ENCODE data around the gene LHX6. TPM values are rescaled to one million over a fixed set of nuclear protein-coding genes. Genes with fewer than 3 reads are reported as not detected.

Gene LHX6
- total RNA-seq, 1 experiment from 2014 or later: 0.62 TPM

DNA sequence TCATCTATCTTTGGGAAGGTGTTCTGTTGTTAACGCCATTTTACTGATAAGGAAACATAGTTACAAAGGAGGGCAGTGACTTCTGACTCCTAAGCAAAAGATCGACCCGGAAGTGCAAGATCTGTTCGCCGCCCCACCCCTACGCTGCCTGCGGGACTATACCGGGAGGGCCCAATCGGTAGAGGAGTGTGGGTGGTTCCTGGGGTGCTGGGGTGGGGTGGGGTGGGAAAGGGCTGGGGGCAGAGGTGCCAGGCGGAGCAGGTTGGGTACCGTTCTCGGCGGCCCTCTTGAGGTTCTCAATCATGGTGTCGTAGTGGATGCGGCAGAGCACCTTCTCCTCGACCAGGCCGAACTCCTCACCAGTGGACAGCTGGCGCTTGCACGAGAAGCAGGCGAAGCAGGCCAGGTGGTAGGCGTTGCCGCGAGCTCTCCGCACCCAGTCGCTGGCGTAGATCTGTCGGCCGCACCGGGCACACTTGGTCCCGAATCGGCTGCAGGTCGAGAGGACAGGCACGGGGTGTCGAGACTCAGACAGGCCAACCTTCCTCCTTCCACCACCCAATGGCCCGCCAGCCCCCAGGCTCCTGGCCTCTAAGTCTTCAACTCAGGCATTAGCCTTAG, 11.8 kb downstream of the LHX6 start:
- ATAC-seq: no peak
- ChIA-PET CTCF (no interaction called here), POLR2A (no interaction called here)
- Histone ChIP-seq H3K4me3 (ENCODE audit: low read depth in 2 of 2, low read length in 2 of 2) (no peak overlapping the region), H3K27ac (ENCODE audit: low read length) (no peak overlapping the region), H3K4me1 (ENCODE audit: control insufficient read depth, insufficient read depth, low read length) (no peaks in the 10 kb centered on the region), H3K36me3 (ENCODE audit: control insufficient read depth, insufficient read depth, low read length) (no peaks in the 10 kb centered on the region), H3K27me3 (ENCODE audit: control insufficient read depth, insufficient read depth, low read length) (no peaks in the 10 kb centered on the region), H3K9me3 (ENCODE audit: control insufficient read depth, insufficient read depth, low read depth, low read length) (no peaks in the 10 kb centered on the region)
- intact Hi-C loops (cut with micrococcal nuclease; ENCODE audit: unreplicated experiment) (no loop called here), in situ Hi-C loops (cut with HindIII; ENCODE audit: low pct_unique_long_range_greater_than_20kb, low sequenced_read_pairs) (no loop called here)
- no peak for TF ChIP-seq TCF7L2 (IDR thresholded peaks at IDR 0.05; ENCODE audit: low read depth, low read length)
- TF ChIP-seq SIN3A (IDR thresholded peaks at IDR 0.05; ENCODE audit: borderline replicate concordance, insufficient read depth, low read depth, low read length): no peak
- TF ChIP-seq, protein P1, sequence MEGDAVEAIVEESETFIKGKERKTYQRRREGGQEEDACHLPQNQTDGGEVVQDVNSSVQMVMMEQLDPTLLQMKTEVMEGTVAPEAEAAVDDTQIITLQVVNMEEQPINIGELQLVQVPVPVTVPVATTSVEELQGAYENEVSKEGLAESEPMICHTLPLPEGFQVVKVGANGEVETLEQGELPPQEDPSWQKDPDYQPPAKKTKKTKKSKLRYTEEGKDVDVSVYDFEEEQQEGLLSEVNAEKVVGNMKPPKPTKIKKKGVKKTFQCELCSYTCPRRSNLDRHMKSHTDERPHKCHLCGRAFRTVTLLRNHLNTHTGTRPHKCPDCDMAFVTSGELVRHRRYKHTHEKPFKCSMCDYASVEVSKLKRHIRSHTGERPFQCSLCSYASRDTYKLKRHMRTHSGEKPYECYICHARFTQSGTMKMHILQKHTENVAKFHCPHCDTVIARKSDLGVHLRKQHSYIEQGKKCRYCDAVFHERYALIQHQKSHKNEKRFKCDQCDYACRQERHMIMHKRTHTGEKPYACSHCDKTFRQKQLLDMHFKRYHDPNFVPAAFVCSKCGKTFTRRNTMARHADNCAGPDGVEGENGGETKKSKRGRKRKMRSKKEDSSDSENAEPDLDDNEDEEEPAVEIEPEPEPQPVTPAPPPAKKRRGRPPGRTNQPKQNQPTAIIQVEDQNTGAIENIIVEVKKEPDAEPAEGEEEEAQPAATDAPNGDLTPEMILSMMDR (IDR thresholded peaks at IDR 0.05): no peak
- TF ChIP-seq, protein P2, sequence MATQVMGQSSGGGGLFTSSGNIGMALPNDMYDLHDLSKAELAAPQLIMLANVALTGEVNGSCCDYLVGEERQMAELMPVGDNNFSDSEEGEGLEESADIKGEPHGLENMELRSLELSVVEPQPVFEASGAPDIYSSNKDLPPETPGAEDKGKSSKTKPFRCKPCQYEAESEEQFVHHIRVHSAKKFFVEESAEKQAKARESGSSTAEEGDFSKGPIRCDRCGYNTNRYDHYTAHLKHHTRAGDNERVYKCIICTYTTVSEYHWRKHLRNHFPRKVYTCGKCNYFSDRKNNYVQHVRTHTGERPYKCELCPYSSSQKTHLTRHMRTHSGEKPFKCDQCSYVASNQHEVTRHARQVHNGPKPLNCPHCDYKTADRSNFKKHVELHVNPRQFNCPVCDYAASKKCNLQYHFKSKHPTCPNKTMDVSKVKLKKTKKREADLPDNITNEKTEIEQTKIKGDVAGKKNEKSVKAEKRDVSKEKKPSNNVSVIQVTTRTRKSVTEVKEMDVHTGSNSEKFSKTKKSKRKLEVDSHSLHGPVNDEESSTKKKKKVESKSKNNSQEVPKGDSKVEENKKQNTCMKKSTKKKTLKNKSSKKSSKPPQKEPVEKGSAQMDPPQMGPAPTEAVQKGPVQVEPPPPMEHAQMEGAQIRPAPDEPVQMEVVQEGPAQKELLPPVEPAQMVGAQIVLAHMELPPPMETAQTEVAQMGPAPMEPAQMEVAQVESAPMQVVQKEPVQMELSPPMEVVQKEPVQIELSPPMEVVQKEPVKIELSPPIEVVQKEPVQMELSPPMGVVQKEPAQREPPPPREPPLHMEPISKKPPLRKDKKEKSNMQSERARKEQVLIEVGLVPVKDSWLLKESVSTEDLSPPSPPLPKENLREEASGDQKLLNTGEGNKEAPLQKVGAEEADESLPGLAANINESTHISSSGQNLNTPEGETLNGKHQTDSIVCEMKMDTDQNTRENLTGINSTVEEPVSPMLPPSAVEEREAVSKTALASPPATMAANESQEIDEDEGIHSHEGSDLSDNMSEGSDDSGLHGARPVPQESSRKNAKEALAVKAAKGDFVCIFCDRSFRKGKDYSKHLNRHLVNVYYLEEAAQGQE (IDR thresholded peaks at IDR 0.05; ENCODE audit: insufficient read depth in 1 of 2, low read depth in 2 of 2, low read length in 1 of 2): no peak
- TF ChIP-seq POLR2AphosphoS5 (IDR thresholded peaks at IDR 0.05; ENCODE audit: low read depth, low read length): no peak
- DNase-seq (ENCODE audit: low read depth, low spot score): no peak
- no TSS peak for BruUV-seq (replicated peaks)

DNA sequence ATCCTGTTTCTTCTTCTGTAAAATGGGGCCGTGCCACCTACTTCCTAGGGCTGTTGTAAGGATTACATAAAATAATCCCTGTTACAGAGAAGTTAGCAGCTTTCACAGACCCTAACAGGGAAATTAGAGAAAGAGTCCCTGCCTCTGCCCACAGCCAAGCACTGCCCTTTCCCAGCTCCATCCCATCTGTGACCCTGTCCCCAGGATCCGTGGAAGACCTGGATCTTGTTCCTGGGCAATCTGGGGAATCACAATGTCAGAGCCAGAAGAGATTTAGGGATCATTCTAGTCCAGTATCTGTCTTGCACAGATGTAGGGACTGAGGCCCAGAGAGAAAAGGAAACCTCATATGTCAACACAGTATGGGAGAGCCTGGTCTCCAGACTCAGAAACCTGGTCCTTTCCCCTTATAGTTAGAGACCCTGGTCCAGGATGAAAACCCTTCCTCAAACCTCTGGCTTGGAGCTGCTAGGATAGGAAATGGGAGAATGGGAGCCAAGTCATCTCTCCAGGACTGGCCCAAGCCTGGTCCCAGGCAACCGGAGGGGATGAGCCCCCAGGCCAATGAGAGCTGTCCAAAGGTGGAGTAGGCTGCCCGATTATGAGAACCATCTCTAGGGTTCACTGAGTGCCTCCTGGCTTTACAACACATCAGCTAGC, 12.5 kb downstream of the LHX6 start:
- ChIA-PET POLR2A (no interaction called here), CTCF (no interaction called here)
- H3K9me3 ChIP-seq (ENCODE audit: control insufficient read depth, insufficient read depth, low read depth, low read length): no peaks in the 10 kb centered on the region
- no peaks in the 10 kb centered on the region for H3K36me3 ChIP-seq (ENCODE audit: control insufficient read depth, insufficient read depth, low read length)
- in situ Hi-C loops (cut with HindIII; ENCODE audit: low pct_unique_long_range_greater_than_20kb, low sequenced_read_pairs): no loop called here
- intact Hi-C loops (cut with micrococcal nuclease; ENCODE audit: unreplicated experiment): no loop called here
- ATAC-seq (no peak), DNase-seq (ENCODE audit: low read depth, low spot score) (no peak)
- no peak overlapping the region for H3K4me3 ChIP-seq (ENCODE audit: low read depth in 2 of 2, low read length in 2 of 2)
- TF ChIP-seq SIN3A (IDR thresholded peaks at IDR 0.05; ENCODE audit: borderline replicate concordance, insufficient read depth, low read depth, low read length): no peak
- TF ChIP-seq, protein P1 (IDR thresholded peaks at IDR 0.05): no peak
- no peak for TF ChIP-seq TCF7L2 (IDR thresholded peaks at IDR 0.05; ENCODE audit: low read depth, low read length)
- TF ChIP-seq, protein P2 (IDR thresholded peaks at IDR 0.05; ENCODE audit: insufficient read depth in 1 of 2, low read depth in 2 of 2, low read length in 1 of 2): no peak
- no peak for TF ChIP-seq POLR2AphosphoS5 (IDR thresholded peaks at IDR 0.05; ENCODE audit: low read depth, low read length)
- no peaks in the 10 kb centered on the region for H3K27me3 ChIP-seq (ENCODE audit: control insufficient read depth, insufficient read depth, low read length)
- no peak overlapping the region for H3K27ac ChIP-seq (ENCODE audit: low read length)
- no TSS peak for BruUV-seq (replicated peaks)
- no peaks in the 10 kb centered on the region for H3K4me1 ChIP-seq (ENCODE audit: control insufficient read depth, insufficient read depth, low read length)

All from Panc1 (cell line).